ENCODE results near the gene ARHGEF10L. TPM values are rescaled to one million over a fixed set of nuclear protein-coding genes. Genes with fewer than 3 reads are reported as not detected.

Gene ARHGEF10L
- total and polyA plus RNA-seq, 4 experiments from 2014 or later, result 0.47 to 0.78 TPM; not detected in 2

DNA sequence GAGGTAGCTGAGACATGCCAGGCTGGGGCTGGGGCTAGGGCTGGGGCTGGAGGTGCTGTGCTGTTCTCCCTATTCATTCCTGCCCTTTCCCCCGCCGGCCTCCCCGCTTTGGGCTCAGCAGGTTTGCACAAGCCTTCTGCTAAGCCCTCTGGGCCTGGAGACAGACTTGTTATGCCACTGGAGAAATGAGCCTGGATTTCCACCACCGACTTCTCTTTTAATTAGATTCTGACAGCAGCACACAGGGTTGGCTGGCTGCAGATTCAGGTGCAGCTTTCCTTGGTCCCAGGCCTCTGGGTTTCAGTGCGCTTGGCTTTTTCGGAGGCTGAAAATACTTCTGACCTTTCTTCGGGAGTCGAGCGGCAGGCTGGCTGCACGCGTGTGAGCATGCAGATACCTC is 144.1 kb downstream of the ARHGEF10L start:
- Histone ChIP-seq H3K36me3 (ENCODE audit: insufficient read depth, low read length) (no peaks in the 10 kb centered on the region), H3K27me3 (ENCODE audit: insufficient read depth, low read length) (no peaks in the 10 kb centered on the region), H3K27ac (ENCODE audit: low read depth, low read length) (no peak overlapping the region), H3K4me1 (ENCODE audit: insufficient read depth, low read length) (no peaks in the 10 kb centered on the region), H3K9me3 (ENCODE audit: control insufficient read depth in 1 of 2, low read length in 2 of 2) (no peaks in the 10 kb centered on the region), H3K4me3 (ENCODE audit: low read length in 2 of 2) (no peak overlapping the region)
- Mint-ChIP-seq H3K4me3 (no peak overlapping the region), H3K27me3 (peaks cover 4 to 6% of the 10 kb centered on the region in 2 donors), H3K4me1 (no peaks in the 10 kb centered on the region), H3K36me3 (no peaks in the 10 kb centered on the region), H3K27ac (no peak overlapping the region), H3K9me3 (peaks cover 0 to 2% (median 0%) of the 10 kb centered on the region in 8 donors)
- DNase-seq, result no peak
- ChIA-PET POLR2A (ENCODE audit: partially characterized antibody) (no interaction called here), CTCF (ENCODE audit: partially characterized antibody) (no interaction called here)
- intact Hi-C loops (cut with micrococcal nuclease), result no loop called here

DNA sequence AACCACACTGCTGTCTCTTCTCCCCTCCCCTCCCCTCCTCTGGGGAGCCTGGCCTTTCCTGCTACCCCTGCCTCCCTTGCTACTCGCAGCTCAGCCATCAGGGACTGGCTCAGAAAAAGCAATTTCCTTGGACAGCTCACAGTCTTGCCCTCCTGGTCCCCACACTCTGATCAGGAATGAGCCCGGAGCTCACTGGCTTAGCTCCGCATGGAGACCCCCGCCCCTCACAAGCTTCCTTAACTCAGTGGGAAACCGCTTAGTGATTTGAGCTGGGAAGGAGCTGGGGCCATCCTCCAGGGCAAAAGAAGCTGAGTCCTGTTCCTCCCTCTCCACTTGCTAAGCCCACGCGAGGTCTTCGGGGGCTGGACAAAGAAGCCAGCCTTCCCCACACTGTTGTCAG is 145.3 kb downstream of the ARHGEF10L start:
- CTCF ChIA-PET (ENCODE audit: partially characterized antibody), result no interaction called here
- intact Hi-C loops (cut with micrococcal nuclease), result no loop called here
- no peak for DNase-seq
- Mint-ChIP-seq H3K36me3 (no peaks in the 10 kb centered on the region), H3K27me3 (peaks cover 4 to 6% of the 10 kb centered on the region in 2 donors), H3K4me1 (no peaks in the 10 kb centered on the region), H3K9me3 (peaks cover 0 to 2% (median 0%) of the 10 kb centered on the region in 8 donors), H3K27ac (no peak overlapping the region), H3K4me3 (no peak overlapping the region)
- POLR2A ChIA-PET (ENCODE audit: partially characterized antibody), result no interaction called here
- Histone ChIP-seq H3K9me3 (ENCODE audit: control insufficient read depth in 1 of 2, low read length in 2 of 2) (no peaks in the 10 kb centered on the region), H3K36me3 (ENCODE audit: insufficient read depth, low read length) (no peaks in the 10 kb centered on the region), H3K4me1 (ENCODE audit: insufficient read depth, low read length) (no peaks in the 10 kb centered on the region), H3K27ac (ENCODE audit: low read depth, low read length) (no peak overlapping the region), H3K27me3 (ENCODE audit: insufficient read depth, low read length) (no peaks in the 10 kb centered on the region), H3K4me3 (ENCODE audit: low read length in 2 of 2) (no peak overlapping the region)

DNA sequence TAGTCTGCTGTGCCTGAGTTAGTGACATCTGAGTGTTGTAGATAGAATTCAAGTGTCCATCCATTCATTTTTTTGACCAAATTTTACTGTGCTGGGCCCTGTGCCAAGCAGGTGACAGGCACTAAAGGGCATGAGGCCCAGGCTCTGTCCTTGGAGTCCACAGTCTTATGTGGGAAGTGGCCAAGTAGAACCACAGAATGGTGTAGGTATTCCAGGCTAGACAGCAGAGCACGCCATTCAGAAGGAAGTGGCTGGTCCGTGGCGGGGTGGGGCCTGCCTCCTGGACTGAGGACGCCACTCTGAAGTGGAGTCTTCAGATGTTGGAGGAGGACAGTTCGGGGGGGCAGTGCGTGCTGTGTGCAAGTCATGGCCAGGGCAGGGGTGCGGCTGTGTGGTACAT is 146.8 kb downstream of the ARHGEF10L start:
- H3K9me3 Mint-ChIP-seq, result peaks cover 0 to 3% (median 0%) of the 10 kb centered on the region in 8 donors
- no peaks in the 10 kb centered on the region for H3K4me1 Mint-ChIP-seq
- no peaks in the 10 kb centered on the region for H3K4me1 ChIP-seq (ENCODE audit: insufficient read depth, low read length)
- no peak overlapping the region for H3K4me3 ChIP-seq (ENCODE audit: low read length in 2 of 2)
- DNase-seq, result no peak
- intact Hi-C loops (cut with micrococcal nuclease), result no loop called here
- H3K27me3 ChIP-seq (ENCODE audit: insufficient read depth, low read length), result no peaks in the 10 kb centered on the region
- ChIA-PET CTCF (ENCODE audit: partially characterized antibody) (no interaction called here), POLR2A (ENCODE audit: partially characterized antibody) (no interaction called here)
- no peaks in the 10 kb centered on the region for H3K9me3 ChIP-seq (ENCODE audit: control insufficient read depth in 1 of 2, low read length in 2 of 2)
- H3K36me3 ChIP-seq (ENCODE audit: insufficient read depth, low read length), result no peaks in the 10 kb centered on the region
- no peaks in the 10 kb centered on the region for H3K36me3 Mint-ChIP-seq
- H3K27ac Mint-ChIP-seq, result no peak overlapping the region
- no peak overlapping the region for H3K4me3 Mint-ChIP-seq
- no peak overlapping the region for H3K27ac ChIP-seq (ENCODE audit: low read depth, low read length)
- H3K27me3 Mint-ChIP-seq, result peaks cover 4 to 5% of the 10 kb centered on the region in 2 donors

- Histone ChIP-seq H3K27me3 (ENCODE audit: insufficient read depth, low read length) (no peaks in the 10 kb centered on the region), H3K9me3 (ENCODE audit: control insufficient read depth in 1 of 2, low read length in 2 of 2) (no peaks in the 10 kb centered on the region), H3K4me3 (ENCODE audit: low read length in 2 of 2) (no peak overlapping the region), H3K4me1 (ENCODE audit: insufficient read depth, low read length) (no peaks in the 10 kb centered on the region), H3K27ac (ENCODE audit: low read depth, low read length) (no peak overlapping the region), H3K36me3 (ENCODE audit: insufficient read depth, low read length) (no peaks in the 10 kb centered on the region)
- DNase-seq, result no peak
- Mint-ChIP-seq H3K4me1 (no peaks in the 10 kb centered on the region), H3K4me3 (no peak overlapping the region), H3K36me3 (no peaks in the 10 kb centered on the region), H3K27ac (no peak overlapping the region), H3K9me3 (peaks cover 0 to 3% (median 0%) of the 10 kb centered on the region in 8 donors), H3K27me3 (peaks cover 4% of the 10 kb centered on the region in 2 donors)
- ChIA-PET POLR2A (ENCODE audit: partially characterized antibody) (no interaction called here), CTCF (ENCODE audit: partially characterized antibody) (no interaction called here)
- intact Hi-C loops (cut with micrococcal nuclease), result no loop called here
These were observed 147.6 kb downstream of the ARHGEF10L start for GRCh38 chr1:17687145-17687544.

DNA sequence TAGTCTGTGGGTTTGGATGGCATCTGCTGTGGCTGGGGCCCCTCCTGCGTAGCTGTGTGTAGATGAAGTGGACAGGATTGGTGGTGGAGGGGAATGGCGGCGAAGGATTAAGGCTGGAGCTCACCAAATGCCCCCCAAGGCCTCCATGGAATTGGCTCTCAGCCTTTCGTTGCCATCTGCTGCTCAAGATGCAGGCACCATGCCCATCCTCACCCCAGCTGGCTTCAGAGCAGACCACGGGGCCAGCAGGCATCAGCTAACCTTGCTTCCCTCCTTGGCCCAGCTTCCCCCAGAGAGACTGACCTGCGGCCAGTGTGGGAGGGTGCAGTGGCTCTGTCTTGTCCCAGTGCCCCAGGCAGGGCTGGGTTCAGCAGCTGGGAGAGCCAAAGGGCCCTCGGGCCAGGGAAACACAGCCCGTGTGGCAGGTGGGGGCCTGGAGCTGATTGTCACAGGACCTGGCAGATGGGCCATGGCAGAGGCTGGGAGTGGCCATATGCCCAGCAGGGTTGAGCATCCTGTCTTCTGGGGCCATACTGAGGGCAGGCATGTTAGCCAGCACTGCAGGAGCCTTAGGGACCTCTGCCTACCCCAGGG is 148.8 kb downstream of the ARHGEF10L start:
- H3K27ac ChIP-seq (ENCODE audit: low read depth, low read length), result no peak overlapping the region
- Mint-ChIP-seq H3K4me3 (no peak overlapping the region), H3K9me3 (peaks cover 0 to 3% (median 0%) of the 10 kb centered on the region in 8 donors), H3K36me3 (no peaks in the 10 kb centered on the region), H3K4me1 (no peaks in the 10 kb centered on the region), H3K27me3 (peaks cover 5 to 6% of the 10 kb centered on the region in 2 donors), H3K27ac (no peak overlapping the region)
- ChIA-PET CTCF (ENCODE audit: partially characterized antibody) (no interaction called here), POLR2A (ENCODE audit: partially characterized antibody) (no interaction called here)
- H3K36me3 ChIP-seq (ENCODE audit: insufficient read depth, low read length), result no peaks in the 10 kb centered on the region
- H3K4me3 ChIP-seq (ENCODE audit: low read length in 2 of 2), result no peak overlapping the region
- no peak for DNase-seq
- intact Hi-C loops (cut with micrococcal nuclease), result no loop called here
- no peaks in the 10 kb centered on the region for H3K27me3 ChIP-seq (ENCODE audit: insufficient read depth, low read length)
- no peaks in the 10 kb centered on the region for H3K4me1 ChIP-seq (ENCODE audit: insufficient read depth, low read length)
- no peaks in the 10 kb centered on the region for H3K9me3 ChIP-seq (ENCODE audit: control insufficient read depth in 1 of 2, low read length in 2 of 2)

DNA sequence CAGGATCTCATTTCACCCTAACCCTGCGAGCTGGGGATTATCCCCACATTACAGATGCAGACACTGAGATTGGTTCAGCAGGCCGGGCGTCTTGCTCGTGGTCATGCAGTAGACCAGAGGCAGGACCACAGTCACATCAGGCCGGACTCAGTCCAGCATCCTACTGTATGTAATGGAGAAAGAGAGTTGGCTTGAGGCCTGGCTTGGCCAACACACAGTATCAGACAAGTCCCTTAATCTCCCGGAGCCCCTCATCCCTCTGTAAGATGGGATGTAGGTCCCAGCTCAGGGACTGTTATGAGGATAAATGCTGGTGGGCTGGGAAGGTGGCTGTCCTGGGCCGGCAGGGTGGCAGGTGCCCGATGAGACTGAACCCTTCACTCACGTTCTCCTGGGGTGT is 149.5 kb downstream of the ARHGEF10L start:
- H3K27ac Mint-ChIP-seq, result no peak overlapping the region

GRCh38 chr1:17690906-17691634 is 151.6 kb downstream of the ARHGEF10L start:
- ChIA-PET CTCF (ENCODE audit: partially characterized antibody) (no interaction called here), POLR2A (ENCODE audit: partially characterized antibody) (no interaction called here)

More for the DNA sequence above, 149.5 kb downstream of the ARHGEF10L start:
- no peak overlapping the region for H3K4me3 Mint-ChIP-seq
- no peaks in the 10 kb centered on the region for H3K36me3 ChIP-seq (ENCODE audit: insufficient read depth, low read length)
- H3K9me3 ChIP-seq (ENCODE audit: control insufficient read depth in 1 of 2, low read length in 2 of 2), result no peaks in the 10 kb centered on the region
- DNase-seq, result no peak
- H3K27ac ChIP-seq (ENCODE audit: low read depth, low read length), result no peak overlapping the region
- no peaks in the 10 kb centered on the region for H3K4me1 Mint-ChIP-seq
- intact Hi-C loops (cut with micrococcal nuclease), result no loop called here
- peaks cover 0 to 3% (median 0%) of the 10 kb centered on the region in 8 donors for H3K9me3 Mint-ChIP-seq
- no peaks in the 10 kb centered on the region for H3K36me3 Mint-ChIP-seq
- no peaks in the 10 kb centered on the region for H3K27me3 ChIP-seq (ENCODE audit: insufficient read depth, low read length)
- CTCF ChIA-PET (ENCODE audit: partially characterized antibody), result no interaction called here
- H3K27me3 Mint-ChIP-seq, result peaks cover 5 to 10% of the 10 kb centered on the region in 2 donors
- H3K4me3 ChIP-seq (ENCODE audit: low read length in 2 of 2), result no peak overlapping the region
- POLR2A ChIA-PET (ENCODE audit: partially characterized antibody), result no interaction called here
- H3K4me1 ChIP-seq (ENCODE audit: insufficient read depth, low read length), result no peaks in the 10 kb centered on the region

More at GRCh38 chr1:17690906-17691634, 151.6 kb downstream of the ARHGEF10L start:
- Mint-ChIP-seq H3K27me3 (peaks cover 5% of the 10 kb centered on the region in 2 donors), H3K36me3 (no peaks in the 10 kb centered on the region), H3K9me3 (peaks cover 0 to 3% (median 0%) of the 10 kb centered on the region in 8 donors), H3K4me3 (peak overlapping the region in 1 of 8 donors; percentile 4), H3K4me1 (no peaks in the 10 kb centered on the region), H3K27ac (peak overlapping the region in 1 of 7 donors; percentile 39)
- Histone ChIP-seq H3K4me3 (ENCODE audit: low read length in 2 of 2) (no peak overlapping the region), H3K36me3 (ENCODE audit: insufficient read depth, low read length) (no peaks in the 10 kb centered on the region), H3K9me3 (ENCODE audit: control insufficient read depth in 1 of 2, low read length in 2 of 2) (no peaks in the 10 kb centered on the region), H3K4me1 (ENCODE audit: insufficient read depth, low read length) (no peaks in the 10 kb centered on the region), H3K27ac (ENCODE audit: low read depth, low read length) (no peak overlapping the region), H3K27me3 (ENCODE audit: insufficient read depth, low read length) (no peaks in the 10 kb centered on the region)
- no peak for DNase-seq
- intact Hi-C loops (cut with micrococcal nuclease), result no loop called here

Data from CD4-positive, alpha-beta memory T cell (primary cell).